ENCODE data around the gene GHRH. TPM values are rescaled to one million over a fixed set of nuclear protein-coding genes. Genes with fewer than 3 reads are reported as not detected.

The GHRH gene
- total RNA-seq, 2 donors from 2014 or later: not detected

DNA sequence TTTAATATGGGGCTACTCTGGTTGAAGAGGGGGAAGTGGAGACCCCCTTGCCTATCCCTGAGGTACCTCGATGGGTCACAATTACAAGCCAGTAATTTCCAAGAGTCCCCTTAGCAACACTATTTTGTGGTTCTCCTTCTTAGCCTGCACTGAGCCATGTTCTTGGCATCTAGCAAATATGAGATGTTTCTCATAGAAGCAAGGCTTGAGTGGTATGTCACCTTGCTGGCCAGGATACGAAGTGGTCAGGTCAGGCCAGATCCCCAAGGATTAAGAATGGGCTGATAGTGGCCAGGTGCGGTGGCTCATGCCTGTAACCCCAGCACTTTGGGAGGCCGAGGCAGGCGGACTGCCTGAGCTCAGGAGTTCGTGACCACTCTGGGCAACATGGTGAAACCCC lies 2.1 kb upstream of the GHRH start:
- DNase-seq (no peak), ATAC-seq (no peak)
- intact Hi-C loops (cut with DNase I): no loop called here
- H3K4me3 ChIP-seq: no peak overlapping the region
- no peaks in the 10 kb centered on the region for H3K36me3 ChIP-seq (replicated peaks in 1 of 2; ENCODE audit: insufficient read depth in 1 of 2, low read depth in 2 of 2)
- no peak for TF ChIP-seq POLR2A (IDR thresholded peaks at IDR 0.05)
- TF ChIP-seq CTCF (IDR thresholded peaks at IDR 0.05): no peak
- H3K9me3 ChIP-seq: no peaks in the 10 kb centered on the region
- H3K27me3 ChIP-seq: no peaks in the 10 kb centered on the region
- 68 to 69% methylated on average over 5 to 6 of the region's 6 CpGs for WGBS, 2 donors
- H3K4me1 ChIP-seq: no peaks in the 10 kb centered on the region
- no peak overlapping the region for H3K27ac ChIP-seq

DNA sequence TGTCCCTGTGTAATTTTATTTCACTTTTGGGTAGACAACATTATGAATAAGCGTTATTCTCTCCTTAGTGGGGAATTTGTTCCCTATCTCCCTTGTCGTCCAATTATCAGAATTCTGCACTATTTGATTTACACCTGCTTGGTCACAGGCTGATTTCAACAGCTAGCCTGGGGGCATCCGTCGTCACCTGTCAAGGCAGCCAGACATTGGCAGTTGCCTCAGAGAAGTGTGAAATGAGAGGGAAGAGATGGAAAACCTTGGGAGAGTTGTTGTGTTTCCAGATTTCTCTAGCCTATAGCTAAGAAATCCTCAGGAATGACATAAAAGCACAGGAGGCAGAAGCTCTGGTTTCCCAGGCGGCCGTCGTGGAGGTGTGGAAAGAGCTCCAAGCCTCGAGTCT lies 891 bp upstream of the GHRH start:
- no peaks in the 10 kb centered on the region for H3K4me1 ChIP-seq
- DNase-seq: no peak
- H3K27ac ChIP-seq: no peak overlapping the region
- no peaks in the 10 kb centered on the region for H3K9me3 ChIP-seq
- no peak for ATAC-seq
- WGBS, 2 donors: 41 to 43% methylated on average over 8 of the region's 8 CpGs
- TF ChIP-seq POLR2A (IDR thresholded peaks at IDR 0.05) (no peak), CTCF (IDR thresholded peaks at IDR 0.05) (no peak)
- H3K27me3 ChIP-seq: no peaks in the 10 kb centered on the region
- no peak overlapping the region for H3K4me3 ChIP-seq
- intact Hi-C loops (cut with DNase I): no loop called here
- no peaks in the 10 kb centered on the region for H3K36me3 ChIP-seq (replicated peaks in 1 of 2; ENCODE audit: insufficient read depth in 1 of 2, low read depth in 2 of 2)

DNA sequence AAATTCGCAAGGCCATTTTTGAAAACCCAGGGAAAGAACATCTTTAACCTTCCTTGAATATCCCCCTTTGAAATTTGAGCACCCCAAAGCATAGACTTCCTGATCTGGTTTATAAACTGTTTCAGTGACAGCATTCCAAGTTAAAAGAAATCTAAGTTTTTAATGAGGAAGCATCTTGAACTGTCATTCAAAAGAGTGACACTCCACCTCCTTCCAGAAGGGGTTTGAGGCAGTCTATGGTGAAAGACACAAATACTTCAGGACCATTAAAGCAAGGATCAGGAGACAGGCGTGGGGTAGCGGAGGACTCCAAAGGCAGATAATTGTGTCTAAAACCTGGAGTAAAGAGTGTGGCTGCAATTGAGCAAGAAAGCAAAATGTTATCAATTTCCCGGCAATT lies 691 bp downstream of the GHRH start:
- intact Hi-C loops (cut with DNase I): no loop called here
- DNase-seq: no peak
- Histone ChIP-seq H3K27me3 (no peaks in the 10 kb centered on the region), H3K27ac (no peak overlapping the region), H3K36me3 (replicated peaks in 1 of 2; ENCODE audit: insufficient read depth in 1 of 2, low read depth in 2 of 2) (no peaks in the 10 kb centered on the region), H3K4me3 (no peak overlapping the region), H3K4me1 (no peaks in the 10 kb centered on the region), H3K9me3 (no peaks in the 10 kb centered on the region)
- no peak for ATAC-seq
- no peak for TF ChIP-seq POLR2A (IDR thresholded peaks at IDR 0.05)
- TF ChIP-seq CTCF (IDR thresholded peaks at IDR 0.05): no peak
- WGBS, 2 donors: 64 to 66% methylated on average over 4 of the region's 4 CpGs

GRCh38 chr20:37259865-37260264 lies 1.7 kb downstream of the GHRH start:
- no peaks in the 10 kb centered on the region for H3K9me3 ChIP-seq
- no peaks in the 10 kb centered on the region for H3K36me3 ChIP-seq (replicated peaks in 1 of 2; ENCODE audit: insufficient read depth in 1 of 2, low read depth in 2 of 2)
- DNase-seq (no peak), ATAC-seq (no peak)
- intact Hi-C loops (cut with DNase I): no loop called here
- WGBS, 2 donors: 42 to 51% methylated on average over 3 of the region's 3 CpGs
- no peak overlapping the region for H3K27ac ChIP-seq
- H3K4me3 ChIP-seq: no peak overlapping the region
- H3K4me1 ChIP-seq: no peaks in the 10 kb centered on the region
- TF ChIP-seq POLR2A (IDR thresholded peaks at IDR 0.05) (no peak), CTCF (IDR thresholded peaks at IDR 0.05) (no peak)
- H3K27me3 ChIP-seq: no peaks in the 10 kb centered on the region

DNA sequence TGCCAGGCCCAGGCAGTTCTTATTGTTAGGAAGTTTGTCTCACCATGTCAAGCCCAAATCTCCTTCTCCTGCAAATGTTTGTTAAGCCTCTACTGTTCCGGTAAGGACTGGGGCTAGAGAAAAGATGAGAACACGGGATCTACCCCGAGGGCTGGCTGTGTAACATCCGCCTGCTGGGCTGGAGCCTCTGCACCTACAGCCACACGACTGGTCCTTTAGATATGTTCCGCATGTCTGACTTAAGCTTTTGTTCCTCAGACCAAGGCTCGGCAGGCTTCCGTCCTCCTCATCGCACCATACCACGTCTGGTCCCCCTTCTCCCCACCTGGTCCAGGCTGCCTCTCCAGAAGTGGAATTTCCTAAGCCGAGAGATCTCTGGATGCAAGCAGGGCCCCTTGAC lies 2.6 kb downstream of the GHRH start:
- no peaks in the 10 kb centered on the region for H3K36me3 ChIP-seq (replicated peaks in 1 of 2; ENCODE audit: insufficient read depth in 1 of 2, low read depth in 2 of 2)
- no peaks in the 10 kb centered on the region for H3K4me1 ChIP-seq
- H3K4me3 ChIP-seq: no peak overlapping the region
- peaks cover 0 to 3% (median 0%) of the 10 kb centered on the region in 3 donors for H3K9me3 ChIP-seq
- no peak overlapping the region for H3K27ac ChIP-seq
- ATAC-seq: no peak
- H3K27me3 ChIP-seq: no peaks in the 10 kb centered on the region
- no peak for TF ChIP-seq CTCF (IDR thresholded peaks at IDR 0.05)
- TF ChIP-seq POLR2A (IDR thresholded peaks at IDR 0.05): no peak
- 76% methylated on average over 9 to 11 of the region's 11 CpGs for WGBS, 2 donors
- intact Hi-C loops (cut with DNase I): no loop called here
- no peak for DNase-seq
